Endodermal cell (in vitro differentiated cells): ENCODE data around the gene CACNA2D4. TPM values are rescaled to one million over a fixed set of nuclear protein-coding genes. Genes with fewer than 3 reads are reported as not detected.

ENCODE experiments used
- DNase-seq: peaks from one replicate; pipeline ENCODE4 v3.0.0-alpha.2; 2017
- H3K27ac ChIP-seq: 2 replicates; pipeline ENCODE4 v1.5.1; 2013; ENCODE audit warnings: mild to moderate bottlenecking, low read depth, low read length, moderate library complexity
- H3K27me3 ChIP-seq: 2 replicates; pipeline ENCODE4 v1.6.1; 2013; ENCODE audit warnings: mild to moderate bottlenecking, low read length, moderate library complexity; ENCODE audit not compliant: insufficient read depth, control insufficient read depth, poor library complexity, severe bottlenecking
- H3K36me3 ChIP-seq: 2 replicates; pipeline ENCODE4 v1.7.0; 2013; ENCODE audit warnings: mild to moderate bottlenecking, low read length, moderate library complexity; ENCODE audit not compliant: control insufficient read depth, insufficient read depth
- H3K4me1 ChIP-seq: one replicate; pipeline ENCODE4 v1.7.0; 2013; ENCODE audit warnings: low read length; ENCODE audit not compliant: control insufficient read depth, insufficient read depth
- H3K4me3 ChIP-seq: 2 replicates; pipeline ENCODE4 v1.5.1; 2013; ENCODE audit warnings: mild to moderate bottlenecking, low read length, moderate library complexity
- H3K9ac ChIP-seq: 2 replicates; pipeline ENCODE4 v1.6.1; 2013; ENCODE audit warnings: mild to moderate bottlenecking, low read length, moderate library complexity; ENCODE audit not compliant: poor library complexity, severe bottlenecking; ENCODE audit errors: extremely low read depth
- H3K9me3 ChIP-seq: 2 replicates; pipeline ENCODE4 v1.6.1; 2013; ENCODE audit warnings: mild to moderate bottlenecking, low read length, moderate library complexity; ENCODE audit not compliant: control insufficient read depth
- H3K27ac Mint-ChIP-seq: 2 replicates; pipeline ENCODE4 v1.8.0; 2020; ENCODE audit warnings: mixed read lengths
- H3K27me3 Mint-ChIP-seq: 2 replicates; pipeline ENCODE4 v1.8.0; 2021; ENCODE audit warnings: mild to moderate bottlenecking, mixed read lengths; ENCODE audit not compliant: insufficient read depth
- H3K36me3 Mint-ChIP-seq: 2 replicates; pipeline ENCODE4 v1.8.0; 2020; ENCODE audit warnings: low read depth, mixed read lengths
- H3K4me1 Mint-ChIP-seq: 2 replicates; pipeline ENCODE4 v1.8.0; 2020; ENCODE audit warnings: mixed read lengths
- H3K4me3 Mint-ChIP-seq: 2 replicates; pipeline ENCODE4 v1.8.0; 2020; ENCODE audit warnings: mild to moderate bottlenecking, moderate library complexity, mixed read lengths
- H3K9me3 Mint-ChIP-seq: 2 replicates; pipeline ENCODE4 v1.8.0; 2020; ENCODE audit warnings: mild to moderate bottlenecking, mixed read lengths
- WGBS, 2 experiments: methylation state at CpG; one replicate each; pipeline versions ENCODE4 v1.1.5 to v1.1.7; 2013; ENCODE audit warnings: missing lambda C conversion rate in 2 of 2, mixed read lengths in 1 of 2; ENCODE audit not compliant: insufficient coverage in 1 of 2, insufficient read length in 1 of 2; 5-methylcytosine and 5-hydroxymethylcytosine counted together
- total RNA-seq, 2 donors: library from RNA; stranded (reverse); fragmentation: NEBNext Ultra II Directional in 1 of 2; extraction: Animal tissue kit (Norgen Biotek cat#: 25700) in 1 of 2; gene quantifications; 2 replicates in 1 of 2; 3 replicates in 1 of 2; pipeline ENCODE4 v1.2.1, GENCODE V29; 2021
- TF ChIP-seq, protein P1 (sequence below): fragments of 200-600 bp; sonication (generic); conservative IDR thresholded peaks from 2 replicates; pipeline ENCODE4 v1.5.0; 2021; ENCODE audit warnings: antibody characterized with exemption, mild to moderate bottlenecking

Gene CACNA2D4
- total RNA-seq, 2 donors from 2014 or later: 4.3 to 5.7 TPM

- TF ChIP-seq, protein P1, sequence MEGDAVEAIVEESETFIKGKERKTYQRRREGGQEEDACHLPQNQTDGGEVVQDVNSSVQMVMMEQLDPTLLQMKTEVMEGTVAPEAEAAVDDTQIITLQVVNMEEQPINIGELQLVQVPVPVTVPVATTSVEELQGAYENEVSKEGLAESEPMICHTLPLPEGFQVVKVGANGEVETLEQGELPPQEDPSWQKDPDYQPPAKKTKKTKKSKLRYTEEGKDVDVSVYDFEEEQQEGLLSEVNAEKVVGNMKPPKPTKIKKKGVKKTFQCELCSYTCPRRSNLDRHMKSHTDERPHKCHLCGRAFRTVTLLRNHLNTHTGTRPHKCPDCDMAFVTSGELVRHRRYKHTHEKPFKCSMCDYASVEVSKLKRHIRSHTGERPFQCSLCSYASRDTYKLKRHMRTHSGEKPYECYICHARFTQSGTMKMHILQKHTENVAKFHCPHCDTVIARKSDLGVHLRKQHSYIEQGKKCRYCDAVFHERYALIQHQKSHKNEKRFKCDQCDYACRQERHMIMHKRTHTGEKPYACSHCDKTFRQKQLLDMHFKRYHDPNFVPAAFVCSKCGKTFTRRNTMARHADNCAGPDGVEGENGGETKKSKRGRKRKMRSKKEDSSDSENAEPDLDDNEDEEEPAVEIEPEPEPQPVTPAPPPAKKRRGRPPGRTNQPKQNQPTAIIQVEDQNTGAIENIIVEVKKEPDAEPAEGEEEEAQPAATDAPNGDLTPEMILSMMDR: no peak
- 91 to 92% methylated on average over 6 to 7 of the region's 7 CpGs for WGBS, 2 experiments
- peaks cover 3% of the 10 kb centered on the region for H3K27me3 Mint-ChIP-seq
- Histone ChIP-seq H3K27me3 (no peaks in the 10 kb centered on the region), H3K9me3 (no peaks in the 10 kb centered on the region), H3K4me1 (no peaks in the 10 kb centered on the region), H3K9ac (no peak overlapping the region), H3K27ac (no peak overlapping the region), H3K4me3 (no peak overlapping the region), H3K36me3 (no peaks in the 10 kb centered on the region)
- H3K9me3 Mint-ChIP-seq: no peaks in the 10 kb centered on the region
- no peak overlapping the region for H3K4me3 Mint-ChIP-seq
- peak; percentile 38 for DNase-seq
- no peaks in the 10 kb centered on the region for H3K36me3 Mint-ChIP-seq
- no peak overlapping the region for H3K27ac Mint-ChIP-seq
- H3K4me1 Mint-ChIP-seq: peaks cover 5% of the 10 kb centered on the region
Measured at GRCh38 chr12:1880876-1881275, 37.6 kb downstream of the CACNA2D4 start.

- 92 to 95% methylated on average over 12 to 18 of the region's 18 CpGs for WGBS, 2 experiments
- Mint-ChIP-seq H3K9me3 (no peaks in the 10 kb centered on the region), H3K36me3 (no peaks in the 10 kb centered on the region), H3K27me3 (peaks cover 3% of the 10 kb centered on the region), H3K4me3 (no peak overlapping the region), H3K27ac (no peak overlapping the region), H3K4me1 (no peaks in the 10 kb centered on the region)
- Histone ChIP-seq H3K36me3 (no peaks in the 10 kb centered on the region), H3K27ac (no peak overlapping the region), H3K27me3 (no peaks in the 10 kb centered on the region), H3K9me3 (no peaks in the 10 kb centered on the region), H3K4me1 (no peaks in the 10 kb centered on the region), H3K9ac (no peak overlapping the region), H3K4me3 (no peak overlapping the region)
- TF ChIP-seq, protein P1: no peak
- DNase-seq: peak; percentile 37
Measured at GRCh38 chr12:1880153-1880845, 38.2 kb downstream of the CACNA2D4 start.

DNA sequence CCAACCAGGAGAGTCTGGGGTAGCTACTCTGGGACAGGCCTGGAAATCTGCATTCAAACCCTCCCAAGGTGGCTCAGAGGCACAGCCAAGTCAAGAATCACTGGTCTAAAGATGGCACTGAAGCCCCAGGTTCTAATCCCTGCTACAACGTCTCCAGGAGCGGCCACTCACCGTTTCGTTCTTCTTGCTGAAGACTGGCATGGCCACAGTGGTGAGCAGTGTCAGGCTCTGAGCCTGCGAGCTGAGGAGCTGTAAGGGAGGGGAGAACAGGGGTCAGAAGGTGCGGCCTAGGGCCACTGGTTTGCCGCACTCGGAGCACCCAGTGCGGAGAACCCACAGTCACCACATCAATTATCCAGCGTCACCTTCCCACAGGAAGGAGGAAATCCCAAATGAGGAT, 38.8 kb downstream of the CACNA2D4 start:
- WGBS, 2 experiments: 87 to 98% methylated on average over 5 to 10 of the region's 10 CpGs
- TF ChIP-seq, protein P1: no peak
- peak; percentile 37 for DNase-seq
- Mint-ChIP-seq H3K4me1 (no peaks in the 10 kb centered on the region), H3K9me3 (no peaks in the 10 kb centered on the region), H3K36me3 (no peaks in the 10 kb centered on the region), H3K4me3 (no peak overlapping the region), H3K27ac (no peak overlapping the region), H3K27me3 (peaks cover 4% of the 10 kb centered on the region)
- Histone ChIP-seq H3K9ac (no peak overlapping the region), H3K4me3 (no peak overlapping the region), H3K27ac (no peak overlapping the region), H3K4me1 (no peaks in the 10 kb centered on the region), H3K9me3 (no peaks in the 10 kb centered on the region), H3K27me3 (no peaks in the 10 kb centered on the region), H3K36me3 (no peaks in the 10 kb centered on the region)
